Measurements from ENCODE around the gene MORF4L1. TPM values are rescaled to one million over a fixed set of nuclear protein-coding genes. Genes with fewer than 3 reads are reported as not detected.
"Not testable (repeated sequence)": the region's sequence is repeated elsewhere in the genome, so short reads cannot be mapped to it uniquely, and the experiment has no call there.

The MORF4L1 gene
- total RNA-seq, 1 donor, result 480 TPM

DNA sequence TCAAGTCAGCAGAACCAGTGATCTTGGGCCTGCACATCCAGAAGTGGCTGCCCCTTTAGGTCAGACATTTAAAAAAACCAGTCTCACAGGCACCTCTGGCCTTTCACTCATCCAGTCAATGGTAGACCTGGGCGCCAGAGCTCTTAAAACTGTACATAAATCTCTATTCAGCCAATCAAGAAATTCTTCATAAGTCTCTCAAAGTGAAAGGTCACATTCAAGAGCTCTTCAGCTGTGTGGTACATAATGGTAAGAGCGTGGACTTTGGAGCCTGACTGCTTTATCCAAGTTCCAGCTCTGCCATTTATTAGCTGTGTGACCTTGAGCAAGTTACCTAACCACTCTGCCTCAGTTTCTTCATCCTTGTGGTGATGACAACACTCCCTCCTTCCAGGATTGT, 22.3 kb upstream of the MORF4L1 start:
- H3K4me3 ChIP-seq (ENCODE audit: low read depth, low read length), result no peak overlapping the region
- no peak for DNase-seq (ENCODE audit: low read depth)
- TF ChIP-seq, protein P1, sequence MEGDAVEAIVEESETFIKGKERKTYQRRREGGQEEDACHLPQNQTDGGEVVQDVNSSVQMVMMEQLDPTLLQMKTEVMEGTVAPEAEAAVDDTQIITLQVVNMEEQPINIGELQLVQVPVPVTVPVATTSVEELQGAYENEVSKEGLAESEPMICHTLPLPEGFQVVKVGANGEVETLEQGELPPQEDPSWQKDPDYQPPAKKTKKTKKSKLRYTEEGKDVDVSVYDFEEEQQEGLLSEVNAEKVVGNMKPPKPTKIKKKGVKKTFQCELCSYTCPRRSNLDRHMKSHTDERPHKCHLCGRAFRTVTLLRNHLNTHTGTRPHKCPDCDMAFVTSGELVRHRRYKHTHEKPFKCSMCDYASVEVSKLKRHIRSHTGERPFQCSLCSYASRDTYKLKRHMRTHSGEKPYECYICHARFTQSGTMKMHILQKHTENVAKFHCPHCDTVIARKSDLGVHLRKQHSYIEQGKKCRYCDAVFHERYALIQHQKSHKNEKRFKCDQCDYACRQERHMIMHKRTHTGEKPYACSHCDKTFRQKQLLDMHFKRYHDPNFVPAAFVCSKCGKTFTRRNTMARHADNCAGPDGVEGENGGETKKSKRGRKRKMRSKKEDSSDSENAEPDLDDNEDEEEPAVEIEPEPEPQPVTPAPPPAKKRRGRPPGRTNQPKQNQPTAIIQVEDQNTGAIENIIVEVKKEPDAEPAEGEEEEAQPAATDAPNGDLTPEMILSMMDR (IDR thresholded peaks at IDR 0.05; ENCODE audit: insufficient read depth, low read depth, low read length), result no peak

DNA sequence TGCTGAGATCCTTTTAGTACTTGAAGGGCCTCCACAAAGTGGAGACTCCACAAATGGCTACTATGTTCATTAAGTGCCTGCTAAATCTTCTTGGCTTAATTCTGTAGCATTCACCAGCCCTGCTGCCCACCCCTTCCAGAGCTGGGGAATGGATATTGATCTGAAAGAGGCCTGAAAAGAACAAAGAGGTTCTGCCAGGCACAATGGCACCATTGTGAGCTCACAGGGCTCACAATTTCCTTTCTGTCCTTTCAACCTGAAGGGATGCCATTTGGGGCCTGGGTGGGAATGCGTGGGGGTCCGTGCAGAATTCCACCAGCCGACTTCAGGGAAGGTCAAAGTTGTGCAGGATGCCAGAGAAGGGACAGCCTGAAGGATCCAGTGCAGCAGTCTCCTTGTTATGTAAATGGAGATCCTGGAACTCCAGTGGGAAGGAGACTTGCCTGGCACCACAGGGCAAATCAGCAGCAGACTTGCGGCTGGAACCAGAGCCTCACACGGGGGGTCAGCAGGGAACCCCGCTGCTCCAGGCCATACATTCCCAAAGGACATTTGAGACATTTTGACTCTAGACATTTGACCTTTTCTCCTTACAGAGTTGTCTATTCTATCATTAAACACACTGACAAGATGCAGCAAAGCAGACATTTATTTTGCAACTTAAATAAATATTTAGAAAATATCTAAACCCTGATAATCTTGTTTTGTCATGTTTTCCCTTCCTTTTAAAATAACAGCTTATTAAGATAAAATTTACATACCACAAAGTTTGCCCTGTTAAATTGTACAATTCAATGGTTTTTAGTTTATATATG, 21.5 kb upstream of the MORF4L1 start:
- DNase-seq (ENCODE audit: low read depth), result peak; percentile 52
- TF ChIP-seq, protein P1 (IDR thresholded peaks at IDR 0.05; ENCODE audit: insufficient read depth, low read depth, low read length), result no peak
- H3K4me3 ChIP-seq (ENCODE audit: low read depth, low read length), result no peak overlapping the region

DNA sequence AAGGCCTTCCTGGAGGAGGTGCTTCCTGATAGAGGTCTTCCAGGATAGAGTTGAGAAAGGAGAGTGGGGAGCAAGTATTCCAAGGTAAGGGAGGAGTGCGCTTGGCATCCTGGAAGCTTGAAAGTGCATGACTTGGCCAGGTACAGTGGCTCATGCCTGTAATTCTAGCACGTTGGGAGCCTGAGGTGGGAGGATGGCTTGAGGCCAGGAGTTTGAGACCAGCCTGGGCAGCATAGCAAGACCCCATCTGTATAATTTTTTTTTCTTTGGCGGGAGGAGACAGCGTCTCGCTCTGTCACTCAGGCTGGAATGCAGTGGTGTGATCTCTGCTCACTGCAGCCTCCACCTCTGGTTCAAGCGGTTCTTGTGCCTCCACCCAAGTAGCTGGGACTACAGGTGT, 19.2 kb upstream of the MORF4L1 start:
- TF ChIP-seq, protein P1 (IDR thresholded peaks at IDR 0.05; ENCODE audit: insufficient read depth, low read depth, low read length), result no peak
- DNase-seq (ENCODE audit: low read depth), result no peak
- no peak overlapping the region for H3K4me3 ChIP-seq (ENCODE audit: low read depth, low read length)

DNA sequence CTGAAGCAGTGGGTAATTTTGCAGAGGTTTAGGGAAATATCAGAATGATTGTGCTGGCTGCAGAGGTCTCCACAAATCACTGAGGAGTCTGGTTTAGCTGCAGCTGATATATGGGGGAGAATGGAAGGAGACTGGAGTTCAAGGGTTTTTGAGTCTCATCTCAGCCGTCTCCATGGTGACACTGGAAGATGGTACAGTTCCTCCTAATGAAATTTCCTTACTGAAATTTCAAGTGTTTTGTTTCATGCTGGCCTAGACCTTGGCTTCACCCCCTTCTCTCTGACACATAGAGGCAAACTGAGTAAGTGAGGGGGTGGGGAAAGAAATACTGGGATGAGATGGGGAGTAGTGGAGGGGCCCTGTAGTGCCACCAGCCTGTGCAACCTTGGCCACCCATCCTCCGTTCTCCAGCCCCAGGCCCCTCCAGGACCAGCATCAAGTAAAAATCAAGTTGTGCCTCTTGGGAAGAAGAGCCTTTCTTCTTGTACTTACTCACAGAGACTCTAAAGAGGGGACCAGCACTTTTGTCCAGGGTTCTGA, 17.8 kb upstream of the MORF4L1 start:
- no peak for DNase-seq (ENCODE audit: low read depth)
- H3K4me3 ChIP-seq (ENCODE audit: low read depth, low read length), result no peak overlapping the region
- TF ChIP-seq, protein P1 (IDR thresholded peaks at IDR 0.05; ENCODE audit: insufficient read depth, low read depth, low read length), result no peak

DNA sequence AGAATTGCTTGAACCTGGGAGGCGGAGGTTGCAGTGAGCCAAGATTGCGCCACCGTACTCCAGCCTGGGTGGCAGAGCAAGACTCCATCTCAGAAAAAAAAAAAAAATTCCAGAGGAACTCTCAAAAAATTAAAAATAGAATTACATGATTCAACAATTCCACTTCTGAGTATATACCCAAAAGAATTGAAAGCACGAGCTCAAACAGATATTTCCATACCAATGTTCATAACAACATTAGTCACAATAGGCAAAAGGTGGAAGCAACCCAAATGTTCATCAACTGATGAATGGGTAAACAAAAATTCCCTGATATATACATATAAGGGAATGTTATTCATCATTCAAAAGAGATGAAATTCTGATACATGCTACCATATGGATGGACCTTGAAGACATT, 16.9 kb upstream of the MORF4L1 start:
- DNase-seq (ENCODE audit: low read depth), result no peak
- TF ChIP-seq, protein P1 (IDR thresholded peaks at IDR 0.05; ENCODE audit: insufficient read depth, low read depth, low read length), result no peak

DNA sequence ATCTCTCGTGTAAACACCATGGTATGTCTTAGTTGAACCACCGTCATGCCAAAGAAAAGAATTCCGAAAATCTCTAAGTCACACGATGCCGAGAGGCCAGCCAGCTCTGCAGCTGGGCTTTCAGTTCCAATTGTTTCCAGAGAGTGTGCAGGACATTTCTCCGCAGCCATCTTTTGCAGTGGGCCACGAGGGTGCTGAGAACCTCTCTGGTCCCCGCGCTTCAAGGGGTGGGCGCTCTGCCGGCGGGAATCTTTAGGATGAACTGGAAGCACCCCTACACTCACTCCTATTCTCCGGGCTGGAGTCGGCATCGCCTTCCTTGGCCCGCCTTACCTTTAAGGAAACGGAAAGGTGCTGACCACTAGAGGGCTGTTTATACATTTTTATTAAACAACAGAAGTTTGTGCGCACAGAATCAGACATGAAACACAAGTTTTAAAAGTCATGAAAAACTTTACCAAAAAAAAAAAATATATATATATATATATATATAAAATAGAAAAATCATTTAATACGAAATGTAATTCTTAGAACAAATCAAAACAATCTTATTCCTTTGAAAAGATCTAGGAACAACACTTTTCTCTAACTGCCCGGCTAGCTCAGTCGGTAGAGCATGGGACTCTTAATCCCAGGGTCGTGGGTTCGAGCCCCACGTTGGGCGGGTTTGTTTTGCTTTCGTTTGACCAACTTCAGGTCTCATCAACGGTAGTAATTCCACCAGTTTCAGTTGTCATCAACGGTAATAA, 12.5 kb upstream of the MORF4L1 start:
- TF ChIP-seq, protein P1 (IDR thresholded peaks at IDR 0.05; ENCODE audit: insufficient read depth, low read depth, low read length), result peak; percentile 55
- peak; percentile 80 for DNase-seq (ENCODE audit: low read depth)
- H3K4me3 ChIP-seq (ENCODE audit: low read depth, low read length), result peak overlapping the region; percentile 57

More for the DNA sequence above, 16.9 kb upstream of the MORF4L1 start:
- H3K4me3 ChIP-seq (ENCODE audit: low read depth, low read length), result no peak overlapping the region

DNA sequence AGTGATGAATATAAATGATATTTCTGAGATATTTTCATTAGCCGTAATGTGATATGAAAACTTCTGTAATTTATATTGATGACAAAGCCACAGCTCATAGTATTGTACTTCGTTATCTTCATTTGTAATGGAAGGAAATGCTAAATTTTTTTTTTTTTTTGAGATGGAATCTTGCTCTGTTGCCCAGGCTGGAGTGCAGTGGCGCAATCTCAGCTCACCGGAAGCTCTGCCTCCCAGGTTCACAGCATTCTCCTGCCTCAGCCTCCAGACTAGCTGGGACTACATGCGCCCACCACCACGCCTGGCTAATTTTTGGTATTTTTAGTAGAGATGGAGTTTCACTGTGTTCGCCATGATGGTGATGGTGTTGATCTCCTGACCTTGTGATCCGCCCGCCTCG, 7.1 kb upstream of the MORF4L1 start:
- not testable (repeated sequence) for H3K4me3 ChIP-seq (ENCODE audit: low read depth, low read length); DNase-seq (ENCODE audit: low read depth)

DNA sequence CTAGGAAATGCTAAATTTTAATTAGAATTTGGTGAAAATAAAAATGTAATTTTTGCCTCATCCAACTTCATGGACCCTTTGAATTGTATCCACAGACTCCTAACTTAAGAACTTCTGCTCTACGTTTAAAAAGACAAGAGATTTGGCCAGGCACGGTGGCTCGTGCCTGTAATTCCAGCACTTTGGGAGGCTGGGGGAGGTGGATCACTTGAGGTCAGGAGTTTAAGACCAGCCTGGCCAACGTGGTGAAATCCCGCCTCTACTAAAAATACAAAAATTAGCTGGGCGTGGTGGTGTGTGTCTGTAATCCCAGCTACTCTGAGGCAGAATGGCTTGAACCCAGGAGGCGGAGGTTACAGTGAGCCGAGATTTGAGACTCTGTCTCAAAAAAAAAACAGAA, 6.7 kb upstream of the MORF4L1 start:
- not testable (repeated sequence) for DNase-seq (ENCODE audit: low read depth); H3K4me3 ChIP-seq (ENCODE audit: low read depth, low read length)
